Gastrocnemius medialis (tissue), 4 donors: Measurements from ENCODE around the gene BACE2.

Source experiments
- POLR2A ChIP-seq, 2 donors: fragments of 450-650 bp; IDR thresholded peaks; one replicate each; pipeline ENCODE4 v1.6.1; 2017; ENCODE audit warnings: antibody characterized with exemption in 2 of 2, mild to moderate bottlenecking in 2 of 2, moderate library complexity in 2 of 2
- TF ChIP-seq, protein P1 (sequence below), 5 experiments: fragments of 450-650 bp in 3 of 5; fragments of 200-600 bp in 2 of 5; sonication (generic) in 2 of 5; IDR thresholded peaks in 4 of 5; conservative IDR thresholded peaks in 1 of 5; 1 replicate in 4 of 5; 2 replicates in 1 of 5; pipeline ENCODE4 v1.5.1; 2016 to 2019; ENCODE audit warnings: antibody characterized with exemption in 5 of 5, mild to moderate bottlenecking in 3 of 5, moderate library complexity in 3 of 5

DNA sequence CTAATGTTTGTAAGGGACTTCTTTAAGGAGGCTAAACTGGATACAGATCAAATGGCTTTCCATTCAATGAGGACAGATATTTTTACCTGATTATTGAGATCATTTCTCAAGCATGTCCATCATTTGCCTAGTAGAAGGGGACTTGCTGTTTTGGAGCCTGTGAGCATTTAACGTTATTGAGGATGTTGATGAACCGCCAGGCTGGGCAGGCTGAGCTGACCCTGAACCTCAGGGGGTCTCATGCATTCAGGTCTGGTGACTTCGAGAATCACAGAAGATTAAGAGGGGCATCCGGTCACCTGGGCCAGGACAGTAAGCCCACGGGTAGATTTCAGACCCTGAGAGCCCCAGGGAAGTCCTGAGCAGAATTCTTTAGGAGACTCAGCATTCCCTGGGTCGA is 63.1 kb downstream of the BACE2 start:
- TF ChIP-seq, protein P1, sequence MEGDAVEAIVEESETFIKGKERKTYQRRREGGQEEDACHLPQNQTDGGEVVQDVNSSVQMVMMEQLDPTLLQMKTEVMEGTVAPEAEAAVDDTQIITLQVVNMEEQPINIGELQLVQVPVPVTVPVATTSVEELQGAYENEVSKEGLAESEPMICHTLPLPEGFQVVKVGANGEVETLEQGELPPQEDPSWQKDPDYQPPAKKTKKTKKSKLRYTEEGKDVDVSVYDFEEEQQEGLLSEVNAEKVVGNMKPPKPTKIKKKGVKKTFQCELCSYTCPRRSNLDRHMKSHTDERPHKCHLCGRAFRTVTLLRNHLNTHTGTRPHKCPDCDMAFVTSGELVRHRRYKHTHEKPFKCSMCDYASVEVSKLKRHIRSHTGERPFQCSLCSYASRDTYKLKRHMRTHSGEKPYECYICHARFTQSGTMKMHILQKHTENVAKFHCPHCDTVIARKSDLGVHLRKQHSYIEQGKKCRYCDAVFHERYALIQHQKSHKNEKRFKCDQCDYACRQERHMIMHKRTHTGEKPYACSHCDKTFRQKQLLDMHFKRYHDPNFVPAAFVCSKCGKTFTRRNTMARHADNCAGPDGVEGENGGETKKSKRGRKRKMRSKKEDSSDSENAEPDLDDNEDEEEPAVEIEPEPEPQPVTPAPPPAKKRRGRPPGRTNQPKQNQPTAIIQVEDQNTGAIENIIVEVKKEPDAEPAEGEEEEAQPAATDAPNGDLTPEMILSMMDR (IDR thresholded peaks at IDR 0.05 in 4 of 5, conservative IDR thresholded peaks at IDR 0.05 in 1 of 5) = no peak
- TF ChIP-seq POLR2A (IDR thresholded peaks at IDR 0.05) = no peak
